ENCODE results near the gene CNOT6L. TPM values are rescaled to one million over a fixed set of nuclear protein-coding genes. Genes with fewer than 3 reads are reported as not detected.

Gene CNOT6L
- 8.3 and 11.7 TPM in 2 replicates for total RNA-seq

GRCh38 chr4:77818602-77819403 lies at the start of gene CNOT6L:
Gene CNOT6L, minus strand, starts transcription at chr4:77819368. Its CDS starts 60 bp downstream, at chr4:77819308.

GRCh38 chr4:77862478-77863216 lies 43.5 kb upstream of the CNOT6L start, which contains the start of gene MRPL1:
Gene MRPL1, plus strand, starts transcription at chr4:77862830. Its CDS starts 19 bp downstream, at chr4:77862849.

Other genes with a start within 250 kb of the CNOT6L start
- 0.16 TPM in 1 of 2 replicates, not detected in the other for gene CXCL13, start 213.5 kb downstream of the CNOT6L start, total RNA-seq
- gene MRPL1, start 43.5 kb upstream of the CNOT6L start, total RNA-seq = 20.4 and 22.0 TPM in 2 replicates
- 8.5 and 10.0 TPM in 2 replicates for gene FRAS1, start 238.0 kb upstream of the CNOT6L start, total RNA-seq